Hindlimb muscle (tissue), 1 donor: ENCODE data around the gene PPP1R1C. TPM values are rescaled to one million over a fixed set of nuclear protein-coding genes. Genes with fewer than 3 reads are reported as not detected.

Experiments used
- DNase-seq: peaks from one replicate; pipeline ENCODE4 v3.0.0-alpha.2; 2013
- polyA plus RNA-seq: library from polyadenylated mRNA; unstranded; fragments of 120-200 nt; gene quantifications from one replicate; pipeline ENCODE4 v1.2.1, GENCODE V29; 2013; ENCODE audit not compliant: insufficient read length

The PPP1R1C gene
- polyA plus RNA-seq, 1 donor, result not detected

DNA sequence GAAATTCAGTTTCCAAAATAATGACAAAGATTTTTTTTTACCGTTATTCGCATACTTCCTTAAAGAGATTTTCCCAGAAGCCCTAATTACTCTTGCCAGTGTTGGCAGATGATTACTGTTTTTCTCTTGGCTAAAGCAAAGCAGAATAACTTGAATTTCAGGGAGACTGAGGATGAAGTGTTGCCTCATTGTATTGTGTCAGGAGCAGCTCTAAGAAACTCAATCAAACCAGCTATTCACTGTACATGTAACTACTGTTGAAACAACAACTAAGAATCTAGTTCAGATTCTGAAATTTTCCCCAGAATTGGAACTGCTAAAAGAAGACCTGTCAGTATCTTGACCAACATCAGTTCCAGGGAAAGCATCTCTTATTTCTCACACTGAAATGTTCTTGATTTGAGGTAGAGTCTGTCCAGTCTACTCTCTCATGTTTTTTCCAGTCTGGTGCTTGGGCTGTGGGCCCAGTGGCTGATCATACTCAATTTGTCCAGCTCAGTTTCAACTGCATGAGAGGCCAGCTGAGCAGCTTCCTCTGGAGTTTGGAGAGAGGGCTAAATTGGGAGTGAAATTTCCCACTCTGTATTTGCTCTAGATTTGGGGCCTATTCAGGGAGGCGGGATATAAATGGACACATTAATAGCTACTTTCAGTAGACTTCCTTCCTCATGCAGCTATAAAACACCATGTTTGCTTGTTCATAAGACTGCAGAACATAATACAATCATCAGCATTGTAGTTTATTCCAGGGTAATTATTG lies 78.5 kb downstream of the PPP1R1C start:
- peak; percentile 70 for DNase-seq

GRCh38 chr2:182066400-182067087 lies 80.9 kb downstream of the PPP1R1C start:
- DNase-seq, result no peak

GRCh38 chr2:182067393-182067792 lies 81.7 kb downstream of the PPP1R1C start:
- no peak for DNase-seq

DNA sequence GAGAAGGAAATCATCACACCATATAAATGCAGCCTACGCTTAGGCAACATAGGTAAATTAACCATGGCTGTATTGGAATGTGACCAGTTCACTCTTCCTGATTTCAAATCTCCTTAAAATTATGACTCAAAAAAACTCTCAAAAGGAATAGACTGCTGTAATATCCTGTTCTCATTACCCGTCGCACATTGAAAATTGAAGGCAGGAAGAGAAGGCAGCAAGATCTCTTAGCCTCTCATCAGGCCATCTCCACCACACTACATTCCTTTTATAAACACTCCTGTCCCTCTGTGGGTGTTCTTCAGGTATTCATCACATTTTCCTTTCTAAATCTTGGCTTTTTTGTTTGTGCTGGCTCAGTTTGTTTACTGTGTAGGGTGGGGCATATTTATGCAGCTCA lies 83.2 kb downstream of the PPP1R1C start:
- no peak for DNase-seq

DNA sequence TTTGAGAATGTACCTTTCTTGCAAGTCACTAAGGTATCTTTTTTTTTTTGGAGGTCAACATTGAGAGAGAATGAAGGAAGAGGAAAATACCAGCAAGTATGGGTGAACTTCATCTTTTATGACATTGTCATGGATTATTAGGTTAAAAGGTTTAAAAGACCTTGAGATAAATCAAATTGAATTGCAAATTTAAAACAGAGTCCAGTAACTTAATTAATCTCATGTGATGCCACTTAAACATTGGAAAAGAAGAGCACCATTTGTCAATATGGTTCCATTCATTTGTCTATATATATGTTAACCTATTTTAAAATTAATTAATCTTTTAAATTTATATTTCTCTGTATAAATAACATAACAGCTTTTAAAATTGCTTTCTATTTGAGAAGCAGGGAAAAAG lies 83.8 kb downstream of the PPP1R1C start:
- DNase-seq, result no peak

GRCh38 chr2:182069908-182070307 lies 84.3 kb downstream of the PPP1R1C start:
- DNase-seq, result no peak

GRCh38 chr2:182070736-182071135 lies 85.1 kb downstream of the PPP1R1C start:
- no peak for DNase-seq

GRCh38 chr2:182072861-182073260 lies 87.2 kb downstream of the PPP1R1C start:
- no peak for DNase-seq

DNA sequence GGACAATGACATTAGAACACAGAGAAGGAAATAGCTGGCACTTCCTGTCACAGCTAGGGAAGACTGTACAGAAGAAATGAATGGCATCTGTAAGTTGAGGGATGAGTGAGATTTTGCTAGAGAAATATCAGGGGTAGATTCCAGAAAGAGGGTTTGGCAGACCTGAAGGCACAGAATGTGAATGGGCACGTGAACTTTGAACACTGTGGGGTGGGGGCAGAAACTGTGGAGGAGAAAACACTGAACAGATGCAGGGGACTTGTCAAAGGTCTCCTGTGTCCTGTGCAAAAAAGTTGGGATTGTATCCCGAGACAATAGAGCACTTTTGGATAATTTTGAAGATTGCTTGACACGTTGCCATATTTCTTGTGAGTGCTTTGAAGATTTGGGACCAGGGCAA lies 88.0 kb downstream of the PPP1R1C start:
- no peak for DNase-seq

DNA sequence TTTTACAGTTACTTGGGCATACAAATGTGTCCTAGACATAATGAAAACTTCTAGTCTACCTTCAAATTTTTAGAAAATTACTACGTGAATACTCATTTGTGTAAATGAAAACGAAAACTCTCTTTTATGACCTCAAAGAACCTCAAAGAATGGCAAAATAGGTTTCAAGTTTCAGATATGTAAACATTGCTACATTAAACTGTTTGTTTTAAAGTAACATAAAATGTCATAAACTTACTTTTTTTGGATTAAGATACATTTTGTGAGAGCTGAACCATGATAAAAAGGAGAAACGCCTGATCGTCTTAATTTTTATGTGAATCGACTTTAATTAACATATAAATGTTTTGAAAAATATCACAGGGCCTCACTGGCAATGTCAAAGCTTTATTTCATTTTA lies 91.4 kb downstream of the PPP1R1C start:
- DNase-seq, result no peak

DNA sequence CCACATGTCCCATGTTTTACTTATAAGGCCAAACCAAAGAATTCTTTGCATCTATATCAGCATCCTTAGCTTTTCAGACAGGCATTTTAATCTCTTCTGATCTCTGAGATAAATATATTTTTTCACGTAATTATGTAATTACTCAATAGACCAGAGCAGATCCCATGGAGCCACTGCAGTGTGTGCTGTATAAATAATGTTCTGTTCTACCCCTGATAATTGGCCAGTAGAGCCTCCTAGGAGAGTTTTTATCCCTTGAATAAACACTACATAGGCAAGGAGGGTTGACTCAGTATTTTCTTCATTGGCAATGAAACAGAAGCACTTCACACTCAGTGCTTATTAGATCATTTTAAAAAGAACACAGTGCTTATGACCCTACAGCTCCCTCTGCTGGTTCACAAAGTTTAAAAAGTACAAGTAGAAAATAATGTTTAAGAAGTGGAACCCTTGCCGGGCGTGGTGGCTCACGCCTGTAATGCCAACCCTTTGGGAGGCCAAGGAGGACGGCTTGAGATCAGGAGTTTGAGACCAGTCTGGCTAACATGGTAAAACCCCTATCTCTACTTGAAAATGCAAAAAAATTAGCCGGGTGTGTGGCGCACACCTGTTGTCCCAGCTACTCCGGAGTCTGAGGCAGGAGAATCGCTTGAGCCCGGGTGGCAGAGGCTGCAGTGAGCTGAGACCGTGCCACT lies 91.9 kb downstream of the PPP1R1C start:
- DNase-seq, result peak; percentile 34

DNA sequence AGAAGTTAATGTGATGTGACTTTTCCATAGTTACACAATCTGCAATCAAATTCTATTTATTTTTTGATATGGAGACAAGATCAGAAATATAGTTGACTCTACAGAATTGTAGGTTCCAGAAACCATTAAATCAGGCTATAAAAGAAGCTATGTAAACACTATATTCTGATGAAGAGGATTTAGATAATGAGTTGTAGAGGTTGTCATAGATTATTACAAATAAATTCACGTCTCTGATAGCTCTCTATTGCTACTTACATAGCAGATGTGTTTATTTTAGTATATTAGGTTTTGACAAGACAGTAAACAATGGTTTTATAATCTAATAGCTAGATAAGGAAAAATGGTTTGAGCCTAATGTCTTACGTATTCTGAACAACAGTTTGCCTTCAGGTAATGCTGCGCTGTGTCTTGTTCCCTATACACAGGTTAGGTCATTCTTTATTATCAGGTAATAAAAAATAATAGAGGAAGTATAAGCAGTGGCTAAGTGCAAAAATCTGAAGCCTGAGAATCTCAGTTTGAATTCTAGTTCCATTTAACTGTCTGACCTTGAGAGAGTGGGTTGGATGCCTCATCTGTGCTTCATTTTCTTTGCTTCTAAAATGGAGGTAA lies 93.4 kb downstream of the PPP1R1C start:
- no peak for DNase-seq

GRCh38 chr2:182080493-182080892 lies 94.8 kb downstream of the PPP1R1C start:
- no peak for DNase-seq

GRCh38 chr2:182081602-182082260 lies 96.1 kb downstream of the PPP1R1C start:
- DNase-seq, result no peak

DNA sequence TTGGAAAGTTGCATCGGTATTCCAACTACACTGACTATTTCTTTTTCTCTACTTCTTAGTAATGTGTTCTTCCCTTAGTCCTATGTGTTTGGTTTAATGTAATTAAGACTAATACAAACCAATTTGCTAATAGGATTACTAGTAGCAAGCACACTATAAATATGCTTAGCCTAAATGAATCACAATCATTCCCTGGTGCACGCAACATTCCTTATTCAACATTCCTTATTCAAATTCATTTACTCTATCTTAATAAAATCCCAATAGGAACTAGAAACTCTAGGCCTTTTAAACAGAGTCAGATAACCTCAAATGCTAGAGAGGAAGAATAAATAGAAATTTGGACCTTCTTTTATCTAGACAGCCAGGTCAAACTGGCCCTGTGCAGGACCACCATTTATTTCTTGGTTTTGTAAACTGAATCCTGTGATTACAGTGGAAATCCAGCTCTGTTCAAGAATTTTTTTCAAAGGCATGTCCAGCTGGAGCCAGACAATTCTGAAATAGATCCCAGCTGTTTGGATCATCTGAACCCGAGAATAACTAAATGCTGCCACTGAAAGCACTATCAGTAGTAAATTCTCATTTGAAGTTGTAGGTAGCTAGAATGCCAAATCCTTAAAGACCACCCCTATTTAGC lies 103.1 kb downstream of the PPP1R1C start:
- DNase-seq, result no peak

- DNase-seq, result no peak
Observed at GRCh38 chr2:182090486-182090885, 104.8 kb downstream of the PPP1R1C start.

DNA sequence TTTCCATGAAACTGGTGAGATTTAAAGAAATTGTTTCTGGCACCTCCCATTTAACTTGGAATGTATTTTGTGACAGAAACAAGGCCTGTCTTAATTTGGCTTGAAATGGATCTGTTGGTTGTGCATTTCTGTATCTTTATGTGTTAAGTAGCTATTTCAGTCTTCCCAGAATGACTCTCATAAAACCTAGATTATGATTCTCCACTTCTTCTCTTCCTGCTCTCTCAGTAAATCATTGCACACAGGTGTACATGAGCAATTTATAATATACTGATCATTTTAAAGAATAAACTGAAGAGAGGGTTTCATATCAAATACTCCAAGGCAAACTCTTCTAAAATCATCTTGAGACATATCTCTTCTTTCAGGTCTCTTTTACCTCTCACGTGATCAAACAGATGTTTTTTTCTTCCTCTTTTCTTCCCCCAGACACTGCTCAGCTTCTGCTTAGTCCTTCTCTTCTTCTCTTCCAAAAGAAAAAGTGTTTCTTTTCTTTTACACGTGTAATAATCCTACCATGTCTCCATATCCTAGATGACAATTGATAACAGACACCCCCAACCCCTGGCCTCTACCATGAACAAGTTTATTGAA lies 112.0 kb downstream of the PPP1R1C start:
- no peak for DNase-seq

- DNase-seq, result no peak
Observed at GRCh38 chr2:182098648-182099047, 113.0 kb downstream of the PPP1R1C start.

DNA sequence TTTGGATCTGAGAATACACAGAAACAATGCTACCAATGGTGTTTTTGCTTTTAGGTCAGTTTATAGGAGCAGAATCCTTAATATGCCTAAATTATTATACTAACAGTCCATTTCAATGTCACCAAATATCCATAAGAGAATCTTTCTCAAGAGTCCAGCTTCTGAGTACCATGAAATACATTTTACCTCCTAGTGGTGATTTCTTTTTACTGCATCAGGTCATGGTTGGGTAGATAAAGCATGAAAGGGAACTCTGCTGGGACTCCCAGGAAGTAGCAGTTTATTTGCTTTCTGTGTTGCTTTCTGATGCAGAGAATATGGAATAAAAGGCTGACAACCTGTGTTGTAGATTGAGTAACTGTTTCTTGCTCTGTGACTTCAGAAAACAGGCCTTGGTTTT lies 115.6 kb downstream of the PPP1R1C start:
- DNase-seq, result no peak

- DNase-seq, result no peak
Observed at GRCh38 chr2:182103526-182103925, 117.9 kb downstream of the PPP1R1C start.

DNA sequence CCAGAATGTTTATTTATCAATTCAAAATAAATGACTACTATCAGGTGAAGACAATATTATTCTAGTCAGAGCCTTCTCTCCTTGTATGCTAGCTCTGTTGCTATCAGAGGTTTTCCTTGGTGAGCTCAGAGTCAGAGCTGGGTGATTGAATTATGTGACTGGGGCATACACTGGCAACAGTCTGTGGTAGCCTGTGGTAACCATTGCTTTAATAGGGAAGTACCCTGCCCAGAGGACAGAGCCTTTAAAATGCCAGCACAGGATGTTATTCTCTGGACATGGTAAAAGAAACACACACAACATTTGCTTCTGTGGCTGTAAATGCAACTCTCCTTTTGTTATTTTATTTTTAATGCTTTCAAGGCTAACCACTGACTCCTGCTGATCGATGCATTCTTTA lies 124.7 kb downstream of the PPP1R1C start:
- DNase-seq, result no peak

GRCh38 chr2:182113334-182113733 lies 127.7 kb downstream of the PPP1R1C start:
- DNase-seq, result no peak
